NK-92 (cell line): ENCODE measurements around the gene PLD2.
"Not testable (repeated sequence)": the region's sequence is repeated elsewhere in the genome, so short reads cannot be mapped to it uniquely, and the experiment has no call there.

Experiments used
- DNase-seq: peaks from one replicate; lab custom pipeline; 2025; ENCODE audit not compliant: unreplicated experiment; lab: John Stamatoyannopoulos, UW

PLD2 gene

DNA sequence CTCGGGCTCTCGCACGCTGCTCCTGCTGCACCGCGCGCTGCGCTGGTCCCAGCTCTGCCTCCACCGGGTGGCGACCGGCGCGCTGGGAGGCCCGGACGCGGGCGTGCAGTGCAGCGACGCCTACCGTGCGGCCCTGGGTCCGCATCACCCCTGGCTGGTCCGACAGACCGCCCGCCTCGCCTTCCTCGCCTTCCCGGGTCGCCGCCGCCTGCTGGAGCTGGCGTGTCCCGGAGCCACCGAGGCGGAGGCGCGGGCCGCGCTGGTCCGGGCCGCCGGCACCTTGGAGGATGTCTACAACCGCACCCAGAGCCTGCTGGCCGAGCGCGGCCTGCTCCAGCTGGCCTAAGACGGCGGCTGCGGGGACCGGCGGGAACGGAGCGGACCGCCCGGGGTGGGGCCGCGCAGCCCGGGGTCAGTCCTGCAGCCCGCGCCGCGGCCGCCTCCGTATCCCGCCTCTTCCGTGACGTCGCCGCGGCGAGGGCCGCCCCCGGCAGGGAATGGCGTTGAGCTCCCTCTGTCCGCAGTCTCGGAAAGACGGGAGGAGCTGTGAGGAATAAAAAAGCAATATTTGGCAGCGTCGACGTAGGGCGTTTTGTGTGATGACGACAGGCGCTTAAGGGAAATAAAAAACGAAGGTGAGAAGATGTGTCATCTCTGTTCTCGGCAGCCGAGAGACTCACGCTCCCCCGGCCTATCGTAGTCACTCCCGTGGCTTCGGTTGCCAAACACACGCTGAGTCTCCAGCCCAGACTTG is 16.8 kb upstream of the PLD2 start:
- DNase-seq, result no peak

DNA sequence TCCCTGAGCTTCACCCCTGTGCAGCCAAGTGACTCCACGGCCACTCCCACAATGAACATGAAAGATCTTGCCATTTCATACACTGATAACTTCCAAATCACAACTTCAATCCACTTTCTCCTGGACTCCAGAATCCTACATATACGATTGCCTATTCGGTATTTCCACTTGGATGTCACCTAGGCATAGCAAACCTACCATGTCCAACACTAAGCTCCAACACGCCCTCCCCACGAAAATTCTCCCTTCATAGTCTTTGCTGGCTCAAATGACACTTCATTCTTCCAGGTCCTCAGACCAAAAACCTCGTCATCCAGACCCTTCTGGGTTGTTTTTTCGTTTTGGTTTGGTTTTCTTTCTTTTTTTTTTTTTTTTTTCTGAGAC is 16.3 kb upstream of the PLD2 start:
- no peak for DNase-seq

DNA sequence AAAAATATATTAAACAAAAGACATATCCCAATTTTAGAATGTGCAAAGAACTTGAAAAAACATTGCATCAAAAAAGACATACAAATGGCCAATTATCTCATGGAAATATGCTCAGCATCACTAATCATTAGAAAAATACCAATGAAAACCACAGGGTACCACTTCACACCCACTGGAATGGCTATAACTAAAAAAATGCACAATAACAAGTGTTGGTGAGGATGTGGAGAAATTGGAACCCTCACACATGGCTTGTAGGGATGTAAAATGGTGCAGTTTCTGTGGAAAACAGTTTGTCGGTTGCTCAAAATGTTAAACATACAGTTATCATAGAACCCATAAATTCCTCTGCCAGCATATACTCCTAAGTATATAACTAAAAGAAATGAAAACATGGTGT is 11.8 kb upstream of the PLD2 start:
- no peak for DNase-seq

DNA sequence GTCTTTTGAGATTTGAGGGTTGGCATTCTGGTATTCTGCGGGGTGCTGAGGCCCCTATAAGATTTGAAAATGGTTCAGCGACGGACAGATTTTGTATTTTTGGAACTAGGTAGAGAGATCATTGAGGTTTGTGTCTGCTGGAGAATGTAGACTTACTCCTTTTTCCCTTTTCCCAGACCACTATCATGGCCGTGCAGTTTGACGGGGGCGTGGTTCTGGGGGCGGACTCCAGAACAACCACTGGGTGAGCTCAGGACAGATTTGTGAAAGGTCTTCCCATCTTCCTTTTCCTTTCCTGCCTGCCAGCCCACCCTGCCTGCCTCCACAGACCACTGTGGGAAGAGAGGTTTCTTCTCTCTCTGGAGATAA is 10.4 kb upstream of the PLD2 start:
- no peak for DNase-seq

DNA sequence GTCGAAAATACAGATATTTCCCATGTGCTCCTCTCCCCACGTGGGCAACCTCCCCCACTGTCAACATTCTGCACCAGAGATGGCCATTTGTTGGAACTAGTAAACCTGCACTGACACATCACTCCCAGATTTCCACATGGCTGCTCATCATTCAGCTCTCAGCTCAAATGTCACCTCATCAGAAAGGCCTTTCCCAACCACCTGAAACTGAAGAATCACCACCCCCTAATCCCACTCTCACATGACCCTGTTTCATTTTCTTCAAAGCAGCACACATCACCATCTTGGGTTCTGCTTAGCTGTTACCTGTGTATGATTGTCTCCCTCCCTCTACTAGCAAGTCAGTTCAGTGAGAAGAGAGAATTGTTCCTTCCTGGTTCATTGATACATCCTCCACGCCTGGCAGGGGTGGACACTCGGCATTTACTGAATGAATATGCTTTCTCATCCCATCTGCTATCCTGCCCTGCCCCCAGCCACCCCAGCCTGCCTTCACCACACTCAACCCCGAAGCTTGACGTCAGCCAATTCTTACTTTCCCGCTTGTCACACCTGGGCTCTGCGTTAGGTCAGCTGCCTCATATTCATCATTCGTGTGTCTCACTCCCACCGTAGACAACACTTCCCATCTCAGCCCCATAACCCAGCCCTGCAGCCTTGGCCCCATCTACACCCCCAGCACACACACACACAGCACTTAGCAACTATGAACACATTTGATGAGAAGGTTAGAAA is 6.3 kb upstream of the PLD2 start:
- DNase-seq, result no peak

DNA sequence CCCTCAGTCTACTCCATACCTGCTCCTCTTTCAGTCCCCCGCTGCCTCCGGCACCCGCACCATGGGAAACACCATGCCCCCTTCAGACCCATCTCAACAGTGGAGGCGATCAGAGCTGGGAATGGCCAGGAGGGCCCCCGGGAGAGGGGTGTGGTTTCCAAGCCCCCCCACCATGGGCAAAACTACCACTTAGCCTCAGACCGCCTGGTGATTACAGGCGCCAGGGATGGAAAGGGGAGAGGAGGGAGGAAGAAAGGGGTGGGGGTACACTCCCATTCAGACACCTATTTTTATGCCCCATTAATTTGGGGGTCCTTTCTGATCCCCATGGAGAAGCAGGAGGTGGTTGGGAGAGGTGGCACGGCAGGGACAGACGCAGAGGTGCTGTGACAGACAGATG is 4.7 kb upstream of the PLD2 start, which contains the start of gene C17orf114:
Gene C17orf114 (minus strand): TSS at position 101 of the 400 bp plus-strand sequence.
- no peak for DNase-seq

DNA sequence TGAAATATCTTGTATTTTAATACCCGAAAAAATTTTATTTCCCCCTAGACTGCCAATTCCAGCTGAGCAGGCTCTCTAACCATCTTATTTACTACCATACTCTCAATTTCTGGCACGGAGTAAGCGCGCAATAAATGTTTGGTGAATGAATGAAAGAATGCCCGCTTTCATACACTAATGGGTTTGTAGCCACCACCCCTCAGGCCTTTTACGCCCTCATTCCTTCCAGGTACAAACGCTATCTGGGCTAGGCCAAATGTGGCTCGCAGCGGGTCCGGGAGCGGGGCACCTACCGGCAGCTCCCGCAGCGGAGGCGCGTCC is 536 bp upstream of the PLD2 start:
- DNase-seq, result no peak

DNA sequence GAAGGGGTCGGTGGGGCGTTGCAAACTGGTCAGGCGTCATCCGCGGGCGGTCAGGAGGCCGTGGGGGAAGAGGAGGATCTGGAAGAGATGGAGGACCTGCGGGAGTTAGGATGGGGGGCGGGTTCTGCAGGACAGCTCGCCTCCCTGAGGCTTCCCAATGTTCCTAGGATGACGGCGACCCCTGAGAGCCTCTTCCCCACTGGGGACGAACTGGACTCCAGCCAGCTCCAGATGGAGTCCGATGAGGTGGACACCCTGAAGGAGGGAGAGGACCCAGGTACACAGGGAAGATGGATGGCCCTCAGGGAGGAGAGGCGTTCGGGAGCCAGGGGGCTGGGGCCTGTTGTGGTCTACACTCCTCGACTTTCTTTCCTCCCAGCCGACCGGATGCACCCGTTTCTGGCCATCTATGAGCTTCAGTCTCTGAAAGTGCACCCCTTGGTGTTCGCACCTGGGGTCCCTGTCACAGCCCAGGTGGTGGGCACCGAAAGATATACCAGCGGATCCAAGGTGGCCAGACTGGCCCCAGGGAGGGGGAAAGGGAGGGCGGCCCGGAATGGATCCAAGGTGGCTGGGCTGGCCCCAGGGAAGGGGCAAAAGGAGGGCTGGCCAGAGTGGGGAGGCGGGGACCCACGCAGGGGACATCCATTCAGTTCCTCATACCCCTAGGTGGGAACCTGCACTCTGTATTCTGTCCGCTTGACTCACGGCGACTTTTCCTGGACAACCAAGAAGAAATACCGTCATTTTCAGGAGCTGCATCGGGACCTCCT is 839 bp downstream of the PLD2 start:
- DNase-seq, result no peak

DNA sequence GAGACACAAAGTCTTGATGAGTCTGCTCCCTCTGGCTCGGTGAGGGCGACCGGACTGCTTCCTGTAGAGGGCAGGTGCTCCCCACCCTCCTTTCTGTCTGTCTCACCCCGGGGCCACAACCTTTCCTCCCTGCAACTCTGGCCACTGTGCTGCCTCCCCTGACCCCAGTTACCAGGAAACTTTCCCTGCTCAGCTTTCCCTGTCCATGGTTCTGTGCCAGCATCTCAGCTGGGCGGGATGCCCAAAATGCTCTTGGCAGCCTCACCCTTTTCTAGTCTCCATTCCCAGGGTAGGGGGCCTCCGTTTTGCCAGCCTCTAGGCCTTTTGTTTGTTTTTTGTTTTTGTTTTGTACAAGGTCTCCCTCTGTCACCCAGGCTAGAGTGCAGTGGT is 1.4 kb downstream of the PLD2 start:
- no peak for DNase-seq

DNA sequence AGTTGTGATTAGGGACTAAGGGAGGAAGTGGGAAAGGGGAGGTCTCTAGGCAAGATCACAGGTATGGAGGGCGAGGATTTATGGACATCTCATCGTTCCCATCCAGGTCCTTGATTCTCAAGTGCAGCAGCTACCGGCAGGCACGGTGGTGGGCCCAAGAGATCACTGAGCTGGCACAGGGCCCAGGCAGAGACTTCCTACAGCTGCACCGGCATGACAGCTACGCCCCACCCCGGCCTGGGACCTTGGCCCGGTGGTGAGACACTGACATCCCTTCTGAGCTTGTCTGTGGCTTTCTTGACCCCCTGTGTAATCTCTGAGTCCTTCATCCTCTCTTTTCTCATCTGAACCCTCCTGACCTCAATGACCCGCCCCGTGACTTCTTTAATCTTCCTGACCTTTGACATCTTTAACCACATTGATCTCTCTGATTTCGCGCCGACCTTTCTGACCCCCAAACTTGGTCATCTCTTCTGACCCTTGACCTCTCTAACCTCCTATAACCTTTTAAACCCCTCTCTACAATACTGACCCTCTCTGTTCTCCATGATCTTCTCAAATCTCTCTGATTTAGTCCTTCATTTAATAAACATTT is 3.8 kb downstream of the PLD2 start:
- no peak for DNase-seq

DNA sequence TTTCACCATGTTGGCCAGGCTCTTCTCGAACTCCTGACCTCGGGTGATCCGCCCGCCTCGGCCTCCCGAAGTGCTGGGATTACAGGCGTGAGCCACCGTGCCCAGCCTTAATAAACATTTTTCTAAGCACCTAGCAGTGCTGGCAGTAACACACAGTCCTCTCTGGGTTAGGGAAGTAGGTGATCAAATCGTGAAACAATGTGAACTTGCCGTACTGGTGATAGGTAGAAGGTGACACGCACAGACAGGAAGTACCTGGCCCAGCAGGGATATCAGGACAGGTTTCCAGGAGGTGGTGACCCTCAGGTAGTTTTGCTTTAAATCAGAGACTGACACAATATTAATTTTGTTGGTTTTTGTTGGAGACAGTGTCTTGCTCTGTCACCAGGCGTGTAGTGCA is 4.5 kb downstream of the PLD2 start:
- DNase-seq, result no peak

DNA sequence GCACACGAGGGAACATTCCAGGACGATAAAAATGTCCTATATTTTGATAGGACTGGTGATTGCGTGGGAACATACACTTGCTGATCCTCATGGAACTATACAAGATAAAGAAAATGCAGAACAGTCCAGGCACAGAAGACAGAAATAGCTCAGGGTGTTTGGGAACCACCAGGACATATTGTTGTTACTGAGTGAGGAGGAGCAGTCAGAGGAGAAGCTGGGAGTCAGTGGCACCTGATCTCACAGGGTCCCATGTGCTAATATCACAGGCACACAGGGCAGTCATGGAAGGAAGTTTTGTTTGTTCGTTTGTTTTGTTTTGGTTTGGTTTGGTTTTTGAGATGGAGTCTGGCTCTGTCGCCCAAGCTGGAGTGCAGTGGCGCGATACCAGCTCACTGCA is 5.7 kb downstream of the PLD2 start:
- no peak for DNase-seq

DNA sequence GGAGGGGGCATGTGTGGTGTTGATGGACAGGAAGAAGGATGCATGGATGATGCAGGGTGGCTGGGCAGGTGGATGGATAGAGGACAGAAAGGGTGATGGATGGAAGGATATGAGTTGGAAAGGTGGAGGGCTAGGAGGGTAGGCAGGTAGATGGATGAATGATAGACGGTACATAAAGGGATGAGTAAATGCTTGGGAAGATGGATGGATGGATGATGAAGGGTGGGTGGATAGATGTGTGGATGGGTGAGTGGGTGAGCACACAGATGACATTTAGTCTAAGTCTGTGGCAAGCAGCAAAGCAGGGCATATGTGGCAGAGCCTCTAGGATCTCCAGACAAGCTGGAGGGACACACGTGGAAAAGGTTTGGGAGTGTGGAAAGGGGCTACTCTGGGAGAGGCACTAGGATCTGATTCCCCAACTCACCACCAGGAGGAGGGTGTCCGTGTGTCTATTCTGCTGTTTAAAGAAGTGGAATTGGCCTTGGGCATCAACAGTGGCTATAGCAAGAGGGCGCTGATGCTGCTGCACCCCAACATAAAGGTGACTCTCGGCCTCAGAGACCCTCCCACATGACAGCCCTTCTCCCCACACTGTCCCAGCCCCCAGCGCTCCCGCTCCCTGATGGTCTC is 8.2 kb downstream of the PLD2 start:
- no peak for DNase-seq

DNA sequence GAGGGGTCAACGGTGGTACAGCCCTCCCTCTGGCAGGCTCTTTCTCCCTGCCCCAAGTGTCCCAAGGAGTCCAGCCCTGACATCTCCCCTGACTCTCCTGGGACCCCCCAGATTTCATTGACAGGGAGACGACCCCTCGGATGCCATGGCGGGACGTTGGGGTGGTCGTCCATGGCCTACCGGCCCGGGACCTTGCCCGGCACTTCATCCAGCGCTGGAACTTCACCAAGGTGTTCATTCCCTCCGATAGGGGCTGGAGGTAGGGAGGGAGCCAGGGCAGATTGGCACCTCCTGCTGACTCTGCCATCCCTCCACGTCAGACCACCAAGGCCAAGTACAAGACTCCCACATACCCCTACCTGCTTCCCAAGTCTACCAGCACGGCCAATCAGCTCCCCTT is 9.9 kb downstream of the PLD2 start:
- DNase-seq, result no peak

DNA sequence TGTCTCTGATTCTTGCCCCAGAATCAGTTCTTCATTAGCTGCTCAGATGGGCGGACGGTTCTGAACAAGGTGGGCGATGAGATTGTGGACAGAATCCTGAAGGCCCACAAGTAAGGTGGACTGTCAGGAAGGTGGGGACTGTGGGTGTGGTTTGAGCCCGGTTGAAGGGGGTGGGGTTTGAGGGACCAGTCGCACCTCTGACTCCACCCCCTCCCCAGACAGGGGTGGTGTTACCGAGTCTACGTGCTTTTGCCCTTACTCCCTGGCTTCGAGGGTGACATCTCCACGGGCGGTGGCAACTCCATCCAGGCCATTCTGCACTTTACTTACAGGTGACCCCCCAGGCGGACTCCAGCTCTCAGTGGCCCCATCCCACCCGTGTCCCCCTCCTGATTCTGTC is 11.3 kb downstream of the PLD2 start:
- DNase-seq, result no peak

DNA sequence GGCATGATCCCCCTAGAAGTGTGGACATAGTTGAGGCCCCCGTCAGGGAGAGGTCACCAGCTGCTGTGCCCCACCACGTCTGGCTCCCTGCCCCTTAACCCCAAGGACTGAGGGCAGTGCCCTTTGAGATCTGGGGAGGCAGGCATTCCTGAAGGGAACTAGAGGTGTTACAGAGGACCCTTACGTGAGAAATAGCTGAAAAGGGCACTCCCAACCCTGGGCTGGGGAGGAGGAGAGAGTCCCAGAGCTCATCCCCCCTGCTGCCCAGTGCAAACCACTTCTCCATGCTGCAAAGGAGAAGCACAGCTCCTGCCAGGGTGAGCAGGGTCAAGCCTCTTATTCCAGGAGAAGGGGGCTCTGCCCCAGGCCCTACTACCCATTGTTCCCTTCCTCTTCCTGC is 15.9 kb downstream of the PLD2 start:
- DNase-seq, result no peak

DNA sequence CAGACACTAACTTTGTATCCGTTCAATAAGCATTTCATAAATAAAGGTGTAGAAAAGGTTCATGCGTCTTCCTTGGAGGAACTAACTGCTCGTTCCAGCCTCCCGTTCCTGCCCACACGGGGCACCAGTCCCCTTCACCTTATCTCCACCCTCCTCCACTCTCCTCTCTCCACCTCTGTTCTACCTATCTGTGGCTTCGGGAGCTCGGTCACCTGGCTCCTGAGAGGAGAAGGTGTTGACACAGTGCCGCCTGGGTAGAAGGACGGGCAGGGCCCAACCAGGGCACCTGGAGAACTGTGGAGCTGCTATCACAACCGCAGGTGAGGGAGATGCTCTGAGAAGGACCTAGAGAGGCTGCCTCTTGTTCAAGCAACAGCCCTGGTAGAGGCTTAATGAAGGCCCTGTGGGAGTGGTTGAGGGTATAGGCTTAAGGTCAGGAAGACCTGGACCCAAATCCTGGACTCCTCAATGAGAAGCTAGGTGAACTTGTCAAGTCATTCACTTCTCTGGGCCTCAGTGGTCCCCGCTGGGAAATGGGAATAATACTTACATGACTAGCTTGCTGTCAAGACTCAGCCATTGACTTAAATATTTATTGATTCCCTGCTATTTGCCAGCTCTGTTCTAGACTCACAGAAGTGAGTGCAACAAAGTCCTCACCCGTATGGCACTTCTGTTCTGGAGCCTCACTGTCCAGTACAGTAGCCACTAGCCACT is 16.6 kb downstream of the PLD2 start:
- no peak for DNase-seq

DNA sequence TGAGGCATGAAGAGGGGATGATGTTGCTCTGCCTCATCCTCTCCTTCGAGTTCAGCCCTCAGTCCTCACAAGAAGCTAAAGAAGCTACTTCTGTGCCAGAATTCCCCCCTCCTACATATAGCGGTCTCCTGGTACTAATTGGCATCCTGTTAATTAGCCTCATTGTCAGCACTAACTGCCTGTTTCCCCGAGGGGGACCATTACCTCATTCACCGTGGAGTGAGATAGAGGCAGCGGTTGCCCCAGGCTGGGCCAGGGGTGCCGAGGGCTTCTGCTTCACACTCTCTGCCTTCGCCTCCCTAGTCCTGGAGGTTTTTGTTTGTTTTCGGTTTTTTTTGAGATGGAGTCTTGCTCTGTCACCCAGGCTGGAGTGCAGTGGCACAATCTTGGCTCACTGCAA is 20.4 kb downstream of the PLD2 start:
- DNase-seq, result no peak

DNA sequence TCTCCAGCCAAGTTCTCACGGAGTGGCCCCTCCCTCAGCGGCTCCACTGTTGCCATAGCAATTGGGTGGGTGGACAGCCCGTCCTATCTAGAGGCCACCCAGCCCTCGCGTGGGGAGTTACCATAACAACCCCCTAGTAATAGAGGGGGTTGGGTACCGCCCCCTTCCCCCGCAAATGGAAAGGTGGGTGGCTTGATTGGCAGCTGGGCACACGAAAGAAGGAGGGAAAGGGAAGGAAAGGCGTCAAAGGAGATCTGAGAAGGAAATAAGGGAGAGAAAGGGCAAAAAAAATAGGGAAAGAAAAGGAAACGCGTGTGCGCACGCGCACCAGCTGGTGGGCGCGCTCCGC is 25.9 kb downstream of the PLD2 start:
- DNase-seq, result not testable (repeated sequence)

DNA sequence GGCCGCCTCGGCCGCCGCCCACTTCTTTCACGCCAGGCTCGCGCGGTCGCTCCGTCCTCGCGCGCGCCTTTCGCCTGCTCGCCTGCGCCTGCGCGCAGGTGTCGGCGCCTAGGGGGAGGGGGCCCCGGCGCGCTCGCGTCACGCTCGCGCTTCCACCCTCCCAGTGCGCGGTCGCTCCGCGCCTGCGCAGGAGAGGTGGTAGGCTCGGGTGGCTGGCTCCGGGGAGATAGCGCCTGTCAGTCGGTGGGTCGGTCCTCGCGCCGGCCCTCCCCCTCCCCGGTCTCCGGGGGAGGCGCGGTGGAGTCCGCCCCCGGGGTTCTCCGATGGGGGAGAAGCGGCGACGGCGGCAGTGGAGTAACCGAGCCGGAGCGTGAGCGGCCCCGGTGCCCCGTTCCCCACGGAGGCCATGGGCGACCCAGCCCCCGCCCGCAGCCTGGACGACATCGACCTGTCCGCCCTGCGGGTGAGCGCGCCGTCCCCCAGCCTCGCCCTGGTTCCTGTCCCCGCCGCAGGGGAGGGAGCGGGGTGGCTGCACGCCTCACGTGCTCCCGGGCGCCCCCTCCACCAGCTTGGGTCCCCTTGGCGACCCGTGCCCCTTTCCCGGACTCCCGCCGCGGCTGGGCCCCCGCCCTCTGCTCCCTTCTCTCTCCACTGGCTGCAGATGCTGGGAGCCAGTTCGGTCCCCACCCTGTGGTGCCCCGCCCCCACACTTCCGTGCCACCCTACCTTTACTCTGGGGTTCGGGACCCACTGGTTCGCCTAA is 26.4 kb downstream of the PLD2 start, which contains the start of gene MINK1:
Gene MINK1 (plus strand): TSS at position 163 of the 763 bp plus-strand sequence. CDS start 244 bp downstream, at position 407.
- DNase-seq, result no peak
